ENCODE measurements around the gene EHMT2.
A peak's percentile ranks its signal among the peaks of the same experiment; 100 is the strongest.
"Not testable (repeated sequence)": the region's sequence is repeated elsewhere in the genome, so short reads cannot be mapped to it uniquely, and the experiment has no call there.

The EHMT2 gene

DNA sequence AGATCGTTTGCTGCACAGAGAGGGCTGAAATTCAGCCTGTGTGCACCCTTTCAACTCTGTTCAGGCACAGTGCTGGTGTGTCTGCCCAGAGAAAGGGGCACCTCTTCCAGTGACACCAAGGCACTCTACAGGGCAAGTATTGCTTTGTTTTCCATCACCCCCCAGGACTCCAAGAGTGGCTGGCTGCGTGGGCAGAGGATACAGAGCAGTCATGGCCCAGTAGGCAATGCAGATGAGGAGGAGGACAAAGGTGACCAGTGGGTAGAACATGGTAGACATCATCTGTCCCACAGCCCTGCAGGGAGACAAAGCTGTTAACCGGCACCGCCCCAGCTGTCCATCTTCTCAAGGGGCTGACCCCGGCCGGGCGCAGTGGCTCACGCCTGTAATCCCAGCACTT is 28.2 kb downstream of the EHMT2 start:
- DNase-seq = no peak

DNA sequence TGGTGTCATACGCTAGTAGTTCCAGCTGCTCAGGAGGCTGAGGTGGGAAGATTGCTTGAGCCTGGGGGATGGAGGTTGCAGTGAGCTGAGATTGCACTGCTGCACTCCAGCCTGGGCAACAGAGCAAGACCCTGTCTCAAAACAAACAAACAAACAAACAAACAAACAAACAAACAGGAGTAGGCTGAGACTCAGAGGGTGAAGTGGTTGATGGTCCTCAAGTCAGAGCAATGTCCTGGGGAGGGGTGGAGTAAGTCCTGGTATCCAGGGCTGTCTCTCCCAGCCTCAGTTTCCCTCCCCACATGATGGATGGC is 28.9 kb downstream of the EHMT2 start:
- not testable (repeated sequence) for DNase-seq

DNA sequence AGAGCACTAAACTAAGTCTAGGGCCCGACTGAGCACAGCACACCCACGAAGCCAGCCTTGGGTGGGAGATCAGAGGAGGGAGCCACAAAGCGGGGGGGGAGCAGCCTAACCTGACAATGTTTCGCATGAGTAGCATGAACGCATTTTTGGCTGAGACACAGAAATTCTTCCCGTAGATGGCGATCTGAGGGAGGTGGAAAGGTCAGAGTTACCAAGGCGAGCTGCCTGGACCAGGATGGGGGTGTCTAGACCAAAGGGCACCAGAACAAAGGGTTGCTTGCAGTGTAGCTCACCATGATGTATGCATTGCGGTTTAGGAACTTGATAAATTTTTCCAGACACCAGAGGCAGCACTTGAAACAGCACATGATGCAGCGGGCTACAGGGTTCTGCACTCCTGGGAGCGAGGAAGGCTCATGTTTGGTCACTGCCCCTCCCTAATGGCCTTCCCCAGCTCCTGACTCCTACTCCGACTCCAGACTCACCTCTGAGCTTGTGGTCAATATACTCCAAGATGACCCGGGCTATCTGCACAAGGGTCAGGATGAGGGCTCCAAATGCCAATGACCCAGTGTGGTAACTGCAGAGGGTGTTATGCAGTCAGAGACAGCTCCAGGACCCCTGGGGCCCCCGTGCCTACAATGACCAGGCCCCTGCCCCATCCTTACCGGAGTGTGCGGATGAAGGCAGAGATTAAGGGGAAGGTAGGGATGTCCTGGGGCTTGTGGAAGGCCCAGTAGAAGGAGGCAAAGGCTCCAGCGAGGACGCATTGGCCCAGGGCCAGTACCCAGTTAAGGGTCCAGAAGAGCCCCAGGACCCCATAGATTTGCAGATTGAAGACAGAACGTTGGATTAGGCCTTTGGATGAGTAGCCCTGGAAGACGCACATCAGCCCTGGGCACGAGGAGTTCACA is 32.0 kb downstream of the EHMT2 start:
- DNase-seq = no peak

DNA sequence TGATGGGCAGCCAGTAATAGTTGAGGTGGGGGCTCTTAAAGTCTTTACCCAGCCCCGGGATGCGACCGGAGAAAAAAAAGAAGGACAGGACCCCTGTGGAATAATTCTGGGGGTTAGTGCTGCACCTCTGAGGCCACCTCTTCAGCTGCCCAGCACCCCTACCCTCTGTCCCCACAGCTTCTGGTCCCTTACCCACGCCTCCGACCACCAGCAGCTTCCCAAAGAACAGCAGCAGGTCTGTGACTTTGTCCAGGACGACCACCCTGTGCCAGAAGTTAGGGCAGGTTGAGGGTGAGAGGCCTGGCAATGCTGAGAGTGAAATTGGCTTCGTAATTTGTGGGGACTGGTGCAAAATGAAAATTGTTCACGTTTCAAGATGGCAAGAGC is 32.7 kb downstream of the EHMT2 start:
- no peak for DNase-seq

DNA sequence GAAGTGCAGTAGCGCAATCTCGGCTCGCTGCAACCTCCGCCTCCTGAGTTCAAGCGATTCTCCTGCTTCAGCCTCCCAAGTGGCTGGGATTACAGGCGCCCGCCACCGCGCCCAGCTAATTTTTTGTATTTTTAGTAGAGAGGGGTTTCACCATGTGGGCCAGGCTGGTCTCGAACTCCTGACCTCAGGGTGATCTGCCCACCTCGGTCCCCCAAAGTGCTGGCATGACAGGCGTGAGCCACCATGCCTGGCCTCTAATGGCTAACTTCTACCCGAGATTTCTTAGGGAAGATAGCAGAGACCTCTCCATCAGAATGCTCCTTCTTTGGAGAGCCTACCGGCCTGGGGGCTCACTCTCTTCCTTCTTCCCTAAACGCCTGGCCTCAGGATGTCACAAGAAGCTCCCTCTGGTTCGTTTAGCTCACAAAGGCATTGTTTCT is 33.4 kb downstream of the EHMT2 start:
- not testable (repeated sequence) for DNase-seq

DNA sequence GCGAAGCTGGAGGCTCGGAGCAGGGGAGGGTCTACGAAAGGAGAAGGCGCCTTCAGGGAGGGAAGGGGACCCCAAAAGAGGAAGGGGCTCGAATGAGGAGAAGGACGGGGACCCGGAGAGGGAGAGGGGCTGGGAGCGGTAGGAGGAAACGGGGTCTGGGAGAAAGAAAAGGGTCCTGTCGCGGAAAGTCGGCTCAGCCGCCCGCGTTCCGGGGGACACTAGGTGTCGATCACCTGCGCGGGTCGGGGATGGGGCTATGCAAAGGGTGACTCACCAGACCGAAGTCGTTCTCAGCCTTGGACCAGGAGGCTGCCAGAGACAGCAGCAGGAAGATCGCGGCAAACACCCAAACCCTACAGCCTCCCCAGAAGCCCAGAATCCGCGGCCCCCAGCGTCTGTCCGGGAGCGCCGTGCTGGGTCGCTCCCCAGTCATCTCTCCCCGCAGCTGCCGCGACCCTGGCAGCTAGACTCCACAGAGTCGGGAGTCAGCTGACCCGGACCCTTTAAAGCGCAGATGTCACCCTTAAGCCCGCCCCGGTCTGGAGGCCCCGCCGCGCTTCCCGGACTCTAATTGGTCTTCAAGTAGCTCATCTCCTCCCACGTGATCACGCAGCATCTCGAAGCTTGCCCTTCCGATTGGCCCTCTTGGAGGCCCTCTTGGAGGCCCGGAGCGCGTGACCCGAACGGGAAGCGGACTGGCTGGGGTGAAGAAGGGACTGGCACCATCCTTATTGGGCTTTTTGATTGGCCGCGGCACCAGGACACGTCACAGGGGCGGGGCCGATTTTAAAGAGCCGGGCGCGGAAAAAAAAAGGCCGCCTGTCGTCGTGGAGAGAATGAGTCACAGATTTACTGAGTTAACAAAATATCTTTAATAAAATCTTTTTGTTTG is 34.9 kb downstream of the EHMT2 start, which contains the start of gene NEU1:
Gene NEU1 (minus strand): TSS at position 478 of the 892 bp plus-strand sequence. CDS start 45 bp downstream, at position 433.
- DNase-seq = peak; percentile 100

DNA sequence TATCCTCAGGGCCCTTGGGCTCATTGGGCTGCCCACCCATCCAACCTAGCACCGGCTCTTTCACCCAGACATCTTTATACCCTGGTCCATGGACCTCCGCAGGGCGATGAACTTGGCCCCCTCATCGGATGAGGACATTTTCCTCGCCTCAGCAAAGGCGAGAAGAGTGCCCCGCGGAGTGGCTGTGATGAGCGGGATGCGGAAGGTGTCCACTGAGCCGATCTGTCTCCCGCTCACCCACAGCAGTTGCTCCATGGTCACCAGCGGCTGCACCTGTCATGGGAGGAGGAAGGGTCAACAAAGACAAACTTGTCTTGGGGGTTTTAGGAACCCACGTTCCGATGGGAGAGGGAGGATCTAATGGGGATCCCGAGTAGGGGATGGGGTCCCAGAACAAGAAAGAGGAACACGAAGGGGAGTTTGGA is 35.6 kb downstream of the EHMT2 start:
- no peak for DNase-seq

DNA sequence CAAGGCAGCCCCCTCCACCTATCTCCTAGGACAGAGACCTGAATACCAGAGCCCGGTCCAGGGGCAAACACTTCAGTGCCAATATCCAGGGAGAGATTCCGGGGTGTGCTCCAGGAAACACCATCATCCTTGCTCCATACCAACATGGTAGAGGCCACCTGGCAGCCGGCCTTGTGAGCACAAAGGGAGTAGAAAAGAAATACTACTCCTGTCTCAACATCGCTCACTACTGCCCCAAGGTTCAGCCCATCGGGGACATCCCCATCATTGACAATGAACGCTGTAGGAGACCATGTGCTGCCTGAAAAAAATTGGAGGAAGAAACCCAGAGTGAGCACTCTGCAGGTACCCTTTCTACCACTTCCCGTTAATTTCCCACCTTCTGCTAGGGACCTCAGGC is 36.3 kb downstream of the EHMT2 start:
- no peak for DNase-seq

DNA sequence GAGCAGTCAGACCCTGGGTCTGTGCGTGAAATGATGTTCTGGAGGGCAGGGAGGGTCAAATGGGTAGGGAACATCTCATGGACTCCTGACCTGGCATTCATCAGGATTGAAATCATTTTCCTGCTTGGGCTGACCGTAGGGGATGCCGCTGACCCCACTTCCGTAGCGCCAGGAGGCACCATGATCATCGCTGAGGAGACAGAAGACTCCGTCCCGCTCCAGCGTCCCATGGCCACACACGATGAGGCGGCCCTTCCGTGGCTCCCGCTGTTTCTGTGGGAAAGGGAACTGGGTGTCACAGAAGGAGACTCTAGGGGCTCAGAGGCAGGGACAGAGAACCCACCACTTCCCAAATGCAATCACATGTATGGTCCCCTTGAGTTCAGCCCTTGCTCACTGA is 37.1 kb downstream of the EHMT2 start:
- DNase-seq = no peak

DNA sequence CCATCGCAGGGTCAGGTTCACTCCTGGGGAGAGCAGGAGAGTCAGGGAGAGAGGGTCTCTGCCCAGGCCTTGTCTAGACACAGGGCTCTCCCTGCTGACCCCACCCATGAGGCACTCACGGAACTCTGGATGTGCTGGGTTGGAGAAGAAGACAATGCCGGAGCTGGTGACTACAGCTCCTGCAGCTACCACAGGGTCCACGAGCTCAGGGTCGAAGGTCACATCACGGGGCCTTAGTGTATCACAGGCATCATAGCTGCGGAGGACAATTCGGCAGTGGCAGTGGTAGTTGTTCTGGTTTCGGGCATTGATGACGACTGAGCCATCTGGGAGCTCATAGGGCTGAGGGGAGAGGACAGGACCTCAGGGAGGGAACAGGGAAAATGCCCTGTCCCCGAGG is 37.6 kb downstream of the EHMT2 start:
- DNase-seq = no peak

DNA sequence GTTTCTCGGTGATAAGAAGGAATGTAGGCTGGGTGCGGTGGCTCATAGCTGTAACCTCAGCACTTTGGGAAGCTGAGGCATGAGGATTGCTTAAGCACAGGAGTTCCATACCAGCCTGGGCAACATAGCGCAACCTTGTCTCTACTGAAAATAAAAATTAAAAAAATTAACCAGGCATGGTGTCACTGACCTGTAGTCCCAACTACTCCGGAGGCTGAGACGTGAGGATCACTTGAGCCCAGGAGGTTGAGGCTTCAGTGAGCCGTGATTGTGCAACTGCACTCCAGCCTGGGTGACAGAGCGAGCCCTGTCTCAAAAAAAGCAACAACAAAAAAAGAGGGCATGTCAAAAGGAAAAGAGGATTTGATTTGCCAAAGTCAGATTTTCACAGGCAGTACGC is 38.8 kb downstream of the EHMT2 start:
- no peak for DNase-seq

DNA sequence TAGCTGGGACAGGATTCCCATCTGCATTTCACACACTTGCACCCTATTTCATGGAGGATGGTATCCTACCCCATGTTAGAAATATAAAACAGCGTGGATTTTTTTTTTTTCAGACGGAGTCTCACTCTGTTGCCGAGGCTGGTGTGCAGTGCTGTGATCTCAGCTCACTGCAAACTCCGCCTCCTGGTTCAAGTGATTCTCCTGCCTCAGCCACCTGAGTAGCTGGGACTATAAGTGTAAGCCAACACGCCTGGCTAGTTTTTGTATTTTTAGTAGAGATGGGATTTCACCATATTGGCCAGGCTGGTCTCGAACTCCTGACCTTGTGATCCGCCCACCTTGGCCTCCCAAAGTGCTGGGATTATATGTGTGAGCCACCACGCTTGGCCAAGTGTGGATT is 39.7 kb downstream of the EHMT2 start:
- DNase-seq = not testable (repeated sequence)

DNA sequence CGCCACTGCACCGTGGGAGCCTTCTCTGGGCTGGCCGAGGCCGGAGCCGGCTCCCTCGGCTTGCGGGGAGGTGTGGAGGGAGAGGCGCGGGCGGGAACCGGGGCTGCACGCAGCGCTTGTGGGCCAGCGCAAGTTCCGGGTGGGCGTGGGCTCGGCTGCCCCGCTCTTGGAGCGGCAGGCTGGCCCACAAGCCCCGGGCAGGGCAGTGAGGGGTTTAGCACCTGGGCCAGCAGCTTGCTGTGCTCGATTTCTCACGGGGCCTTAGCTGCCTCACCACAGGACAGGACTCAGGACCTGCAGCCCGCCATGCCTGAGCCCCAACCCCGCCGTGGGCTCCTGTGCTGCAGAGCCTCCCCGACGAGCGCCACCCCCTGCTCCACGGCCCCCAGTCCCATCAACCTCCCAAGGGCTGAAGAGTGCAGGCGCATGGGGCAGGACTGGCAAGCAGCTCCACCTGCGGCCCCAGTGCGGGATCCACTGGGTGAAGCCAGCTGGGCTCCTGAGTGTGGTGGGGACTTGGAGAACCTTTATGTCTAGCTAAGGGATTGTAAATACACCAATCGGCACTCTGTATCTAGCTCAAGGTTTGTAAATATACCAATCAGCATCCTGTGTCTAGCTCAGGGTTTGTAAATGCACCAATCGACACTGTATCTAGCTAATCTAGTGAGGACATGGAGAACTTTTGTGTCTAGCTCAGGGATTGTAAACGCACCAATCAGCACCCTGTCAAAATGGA is 45.3 kb downstream of the EHMT2 start:
- not testable (repeated sequence) for DNase-seq

DNA sequence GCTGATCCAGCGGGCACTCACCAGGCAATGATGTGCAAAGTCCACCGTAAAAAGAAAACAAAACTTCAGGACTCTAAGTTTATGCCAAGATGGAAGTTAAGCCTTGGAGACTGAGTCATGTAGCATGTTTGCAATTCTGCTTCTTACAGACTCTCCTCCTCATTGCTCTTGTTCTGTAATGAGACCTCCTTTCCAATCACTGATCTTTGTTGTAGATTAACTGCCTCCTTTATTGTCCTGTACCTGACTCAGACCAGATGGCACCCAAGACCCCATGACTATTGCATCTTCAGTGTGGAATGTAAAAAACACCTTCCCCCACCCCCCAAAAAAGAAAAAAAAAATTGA is 46.0 kb downstream of the EHMT2 start:
- no peak for DNase-seq

DNA sequence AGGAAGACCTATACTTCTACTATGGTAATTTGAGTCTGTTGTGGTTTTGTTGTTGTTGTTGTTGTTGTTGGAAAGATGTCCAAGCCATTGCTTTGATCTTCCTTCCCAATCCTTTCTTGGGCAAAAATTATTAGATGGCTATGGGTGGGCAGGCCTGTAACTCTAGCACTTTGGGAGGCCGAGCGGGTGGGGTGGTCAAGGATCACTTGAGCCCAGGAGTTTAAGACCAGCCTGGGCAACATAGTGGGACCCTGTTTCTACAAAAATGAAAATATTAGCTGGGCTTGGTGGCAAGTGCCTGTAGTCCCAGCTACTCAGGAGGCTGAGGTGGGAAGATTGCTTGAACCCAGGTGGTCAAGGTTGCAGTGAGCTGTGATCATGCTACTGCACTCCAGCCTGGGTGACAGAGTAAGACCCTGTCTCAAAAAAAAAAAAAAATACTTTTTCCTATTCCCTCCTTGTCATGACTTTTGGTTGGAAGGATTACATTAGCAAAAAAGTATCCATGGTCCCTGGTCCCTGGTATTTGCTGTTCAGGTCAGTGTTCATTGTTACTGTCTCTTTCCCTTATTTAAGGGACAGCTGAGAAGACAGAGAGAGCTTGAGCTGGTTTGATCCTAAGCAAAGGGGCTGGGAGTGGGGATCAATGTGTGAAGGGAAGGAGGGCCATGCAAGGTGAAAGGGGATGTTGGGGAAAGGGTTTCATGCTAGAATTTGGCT is 46.6 kb downstream of the EHMT2 start:
- DNase-seq = no peak

DNA sequence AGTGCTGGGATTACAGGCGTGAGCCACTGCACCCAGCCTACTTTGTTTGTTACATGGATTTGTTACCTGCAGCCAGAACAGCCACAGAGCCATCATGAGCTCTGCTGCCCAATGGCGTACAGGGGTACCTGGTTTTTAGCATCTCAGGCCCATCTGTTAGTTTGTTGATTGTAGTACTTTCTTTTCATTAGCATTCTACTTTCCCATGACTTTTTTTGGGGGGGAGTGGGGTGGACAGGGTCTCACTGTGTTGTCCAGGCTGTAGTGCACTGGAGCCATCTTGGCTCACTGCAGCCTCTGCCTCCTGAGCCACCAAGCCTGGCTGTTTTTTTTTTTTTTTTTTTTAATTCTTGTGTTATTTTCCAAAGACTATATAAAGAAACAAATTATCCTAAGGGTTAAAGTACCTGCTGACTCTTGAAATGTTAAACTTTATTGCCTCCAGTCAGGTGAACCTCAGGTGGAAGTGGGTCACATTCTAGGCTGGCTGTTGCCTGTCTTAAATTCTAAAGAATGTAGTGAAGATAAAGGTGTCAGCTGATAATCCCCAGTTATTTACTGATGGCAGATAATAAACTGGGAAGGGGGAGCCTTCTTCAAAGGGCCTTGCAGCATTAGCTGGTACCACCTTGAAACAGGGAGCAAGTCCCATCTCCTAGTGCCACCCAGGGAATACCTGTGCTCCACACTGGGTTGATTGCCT is 50.1 kb downstream of the EHMT2 start:
- DNase-seq = no peak

DNA sequence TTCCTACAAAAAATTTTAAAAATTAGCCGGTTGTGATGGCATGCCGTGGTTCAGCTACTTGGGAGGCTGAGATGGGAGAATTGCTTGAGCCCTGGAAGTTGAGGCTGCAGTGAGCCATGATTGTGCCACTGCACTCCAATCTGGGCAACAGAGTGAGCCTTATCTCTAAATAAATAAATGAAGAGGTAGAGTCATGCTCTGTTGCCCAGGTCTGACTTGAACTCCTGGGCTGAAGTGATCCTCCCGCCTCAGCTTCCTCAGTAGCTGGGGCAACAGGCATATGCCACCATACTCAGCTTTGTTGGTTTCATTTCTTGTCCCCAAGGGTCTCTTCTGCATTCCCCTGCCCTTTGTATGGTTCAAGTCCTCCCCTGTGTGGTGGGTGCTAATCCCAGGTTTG is 53.0 kb downstream of the EHMT2 start:
- no peak for DNase-seq

DNA sequence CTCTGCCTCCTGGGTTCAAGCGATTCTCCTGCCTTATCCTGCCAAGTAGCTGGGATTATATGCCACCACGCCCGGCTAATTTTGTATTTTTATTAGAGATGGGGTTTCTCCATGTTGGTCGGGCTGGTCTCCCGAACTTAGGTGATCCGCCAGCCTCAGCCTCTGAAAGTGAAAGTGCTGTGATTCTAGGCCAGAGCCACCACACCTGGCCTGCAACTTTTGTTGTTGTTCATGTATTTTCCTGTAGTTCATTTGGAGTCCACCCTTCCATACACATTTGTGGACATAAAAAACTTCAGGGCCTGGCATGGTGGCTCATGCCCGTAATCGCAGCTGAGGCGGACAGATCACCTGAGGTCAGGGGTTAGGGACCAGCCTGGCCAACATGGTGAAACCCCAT is 55.4 kb downstream of the EHMT2 start:
- DNase-seq = no peak

DNA sequence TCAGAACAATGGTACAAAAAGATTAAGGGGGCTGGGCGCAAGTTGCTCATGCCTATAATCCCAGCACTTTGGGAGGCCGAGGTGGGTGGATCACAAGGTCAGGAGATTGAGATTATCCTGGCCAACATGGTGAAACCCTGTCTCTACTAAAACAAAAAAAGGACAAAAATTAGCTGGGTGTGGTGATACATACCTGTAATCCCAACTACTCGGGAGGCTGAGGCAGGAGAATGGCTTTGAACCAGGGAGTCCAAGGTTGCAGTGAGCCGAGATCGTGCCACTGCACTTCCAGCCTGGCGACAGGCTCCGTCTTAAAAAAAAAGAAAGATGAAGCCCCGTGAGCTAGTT is 57.7 kb downstream of the EHMT2 start:
- DNase-seq = not testable (repeated sequence)

DNA sequence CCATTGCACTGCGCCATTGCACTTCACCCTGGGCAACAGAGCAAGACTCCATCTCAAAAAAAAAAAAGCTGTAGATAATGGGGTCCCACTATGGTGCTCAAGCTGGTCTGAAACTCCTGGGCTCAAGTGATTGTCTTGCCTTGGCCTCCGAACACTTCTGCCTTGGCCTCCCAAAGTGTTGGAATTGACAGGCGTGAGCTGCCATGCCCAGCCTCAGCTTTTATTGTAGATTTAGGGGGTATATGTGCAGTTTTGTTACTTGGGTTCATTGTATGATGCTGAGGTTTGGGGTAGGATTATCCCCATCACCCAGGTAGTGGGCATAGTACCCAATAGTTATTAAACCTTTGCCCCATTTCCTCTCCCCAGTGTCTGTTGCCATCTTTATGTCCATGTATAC is 58.5 kb downstream of the EHMT2 start:
- no peak for DNase-seq

DNA sequence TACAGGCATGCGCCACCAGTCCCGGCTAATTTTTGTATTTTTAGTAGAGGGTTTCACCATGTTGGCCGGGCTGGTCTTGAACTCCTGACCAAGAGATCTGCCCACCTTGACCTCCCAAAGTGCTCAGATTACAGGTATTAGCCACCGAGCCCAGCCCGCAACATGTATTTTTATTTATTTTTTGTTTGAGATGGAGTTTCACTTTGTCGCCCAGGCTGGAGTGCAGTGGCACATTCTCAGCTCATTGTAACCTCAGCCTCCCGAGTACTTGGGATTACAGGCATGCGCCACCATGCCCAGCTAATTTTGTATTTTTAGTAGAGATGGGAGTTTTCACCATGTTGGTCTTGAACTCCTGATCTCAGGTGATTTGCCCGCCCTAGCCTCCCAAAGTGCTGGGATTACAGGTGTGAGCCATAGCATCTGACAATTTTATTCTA is 59.4 kb downstream of the EHMT2 start:
- DNase-seq = not testable (repeated sequence)
